K562 (cell line): ENCODE results near the gene NISCH. TPM values are rescaled to one million over a fixed set of nuclear protein-coding genes. Genes with fewer than 3 reads are reported as not detected.

Source experiments
- ATAC-seq: fragments of 200-7000 bp; cut with Tn5 transposase; 3 replicates; pipeline ENCODE4 v1.9.1; 2020; ENCODE audit warnings: moderate library complexity
- BruUV-seq: library from RNA; stranded (reverse); fragments of 400-500 nt; replicated peaks from 2 replicates; lab custom pipeline; 2021; lab: Mats Ljungman, UMichigan
- CTCF ChIA-PET: fragments of 300-600 bp; formaldehyde crosslinking; extraction: SDS; loops from one replicate; lab custom pipeline; 2021; ENCODE audit warnings: low intra/inter-chr PET ratio; lab: Yijun Ruan, JAX
- POLR2A ChIA-PET: fragments of 300-600, 350-650 bp; sonication (Branson Sonifier 250); formaldehyde crosslinking; extraction: SDS; loops from one replicate; lab custom pipeline; 2021; ENCODE audit warnings: antibody characterized with exemption, inconsistent platforms; lab: Yijun Ruan, JAX
- DNase-seq, 4 experiments: peaks; one replicate each; pipeline versions ENCODE4 v3.0.0 to v3.0.0-alpha.2; 2011 to 2018; ENCODE audit warnings: low spot score in 3 of 4, mixed read lengths in 3 of 4; ENCODE audit errors: extremely low read depth in 1 of 4
- FAIRE-seq: peaks from 2 replicates; lab custom pipeline; 2011; peaks lifted over from hg19 to GRCh38; lab: Jason Lieb, UNC
- H2AFZ ChIP-seq: 2 replicates; pipeline ENCODE4 v1.6.0; 2011; ENCODE audit warnings: low read depth, low read length, control low read depth, inconsistent platforms
- H3K27ac ChIP-seq: fragments of 200-600 bp; 3 replicates; pipeline ENCODE4 v1.8.0; 2011; ENCODE audit warnings: low read depth, mild to moderate bottlenecking, control low read depth, inconsistent platforms, low read length, moderate library complexity, mixed read lengths; ENCODE audit errors: extremely low read depth
- H3K27me3 ChIP-seq, 2 experiments: fragments of 300-600 bp in 1 of 2; 2 replicates in 1 of 2; 3 replicates in 1 of 2; pipeline versions ENCODE4 v1.6.0 to v1.8.0; 2011; ENCODE audit warnings: inconsistent platforms in 2 of 2, low read length in 2 of 2, mild to moderate bottlenecking in 1 of 2, mixed read lengths in 1 of 2, moderate library complexity in 1 of 2; ENCODE audit not compliant: control insufficient read depth in 2 of 2, insufficient read depth in 2 of 2
- H3K36me3 ChIP-seq: fragments of 300-600 bp; 3 replicates; pipeline ENCODE4 v1.8.0; 2011; ENCODE audit warnings: mild to moderate bottlenecking, low read length, inconsistent platforms; ENCODE audit not compliant: control insufficient read depth, insufficient read depth
- H3K4me1 ChIP-seq, 2 experiments: fragments of 200-600 bp in 1 of 2; replicated peaks in 1 of 2; 2 replicates in 1 of 2; 3 replicates in 1 of 2; pipeline versions ENCODE4 v1.5.1 to v1.8.0; 2011; ENCODE audit warnings: inconsistent platforms in 2 of 2, low read length in 2 of 2, mild to moderate bottlenecking in 1 of 2, mixed read lengths in 1 of 2, moderate library complexity in 1 of 2; ENCODE audit not compliant: control insufficient read depth in 2 of 2, insufficient read depth in 2 of 2
- H3K4me2 ChIP-seq: 2 replicates; pipeline ENCODE4 v1.6.1; 2011; ENCODE audit warnings: low read length, control low read depth, inconsistent platforms, mixed read lengths; ENCODE audit not compliant: insufficient read depth
- H3K4me3 ChIP-seq: fragments of 200-600 bp; sonication (generic), shearing (Covaris generic); 2 replicates; pipeline ENCODE4 v1.5.1; 2016; ENCODE audit warnings: control low read depth, inconsistent platforms
- H3K79me2 ChIP-seq: fragments of 200-600 bp; 3 replicates; pipeline ENCODE4 v1.8.0; 2011; ENCODE audit warnings: low read length, inconsistent platforms; ENCODE audit not compliant: control insufficient read depth, insufficient read depth
- H3K9ac ChIP-seq, 2 experiments: 2 replicates each; pipeline versions ENCODE4 v1.6.0 to v1.6.1; 2011; ENCODE audit warnings: low read depth in 2 of 2, low read length in 2 of 2, control low read depth in 1 of 2, inconsistent platforms in 1 of 2, mild to moderate bottlenecking in 1 of 2, mixed read lengths in 1 of 2; ENCODE audit not compliant: insufficient read depth in 1 of 2
- H3K9me1 ChIP-seq: one replicate; pipeline ENCODE4 v1.6.0; 2011; ENCODE audit warnings: inconsistent platforms, mild to moderate bottlenecking, low read length, moderate library complexity; ENCODE audit not compliant: control insufficient read depth, insufficient read depth
- H3K9me3 ChIP-seq: replicated peaks from 2 replicates; pipeline ENCODE4 v1.5.1; 2011; ENCODE audit warnings: low read depth, low read length, inconsistent platforms; ENCODE audit not compliant: control insufficient read depth, insufficient read depth
- H4K20me1 ChIP-seq: replicated peaks from 2 replicates; pipeline ENCODE4 v1.6.1; 2011; ENCODE audit warnings: low read length, inconsistent platforms, mixed read lengths; ENCODE audit not compliant: control insufficient read depth, insufficient read depth
- CHD1 ChIP-seq: fragments of 200-600 bp; sonication (generic); IDR thresholded peaks from one replicate; pipeline ENCODE4 v1.6.1; 2012; ENCODE audit warnings: mild to moderate bottlenecking, moderate library complexity, low read length, inconsistent platforms
- GABPB2 ChIP-seq: fragments of 250-450 bp; sonication (Bioruptor Pico); conservative IDR thresholded peaks from 2 replicates; pipeline ENCODE4 v1.5.1; 2021; ENCODE audit warnings: mild to moderate bottlenecking
- NR2F6 ChIP-seq: fragments of 450-650 bp; formaldehyde crosslinking; IDR thresholded peaks from 2 replicates; pipeline ENCODE4 v1.4.0; 2020; ENCODE audit warnings: mild to moderate bottlenecking
- RAD21 ChIP-seq, 2 experiments: fragments of 250-450 bp in 1 of 2; fragments of 450-650 bp in 1 of 2; sonication (Bioruptor Pico) in 1 of 2; formaldehyde crosslinking in 1 of 2; IDR thresholded peaks in 1 of 2; conservative IDR thresholded peaks in 1 of 2; 2 replicates each; pipeline versions ENCODE4 v1.4.0 to v1.8.0; 2020 to 2022; ENCODE audit warnings: mild to moderate bottlenecking in 2 of 2, moderate library complexity in 1 of 2
- SMC3 ChIP-seq: conservative IDR thresholded peaks from 2 replicates; pipeline ENCODE4 v1.6.1; 2011; ENCODE audit warnings: low read depth, low read length, improper control_type of control experiment; ENCODE audit not compliant: insufficient read depth
- TRIM28 ChIP-seq: fragments of 450-650 bp; IDR thresholded peaks from 2 replicates; pipeline ENCODE4 v1.6.1; 2017
- WGBS: fragments of 100-300 bp; shearing (Covaris generic); methylation state at CpG from one replicate; pipeline ENCODE4 v1.1.6; 2016; ENCODE audit warnings: low coverage, mixed read lengths; ENCODE audit not compliant: insufficient coverage; ENCODE audit errors: missing lambda C conversion rate; 5-methylcytosine and 5-hydroxymethylcytosine counted together
- in situ Hi-C: fragments of 300-500 bp; cut with MboI; formaldehyde crosslinking; loops from 4 replicates; pipeline ENCODE4 v1.15.0; 2018; ENCODE audit warnings: inconsistent platforms, mixed read lengths
- intact Hi-C: fragments of 100-400 bp; cut with micrococcal nuclease; formaldehyde crosslinking; loops from 2 replicates; pipeline ENCODE4 v1.14.2; 2022
- polyA plus RNA-seq, 8 experiments: library from polyadenylated mRNA; depleted of rRNA in 4 of 8; stranded (reverse) in 5 of 8; unstranded in 3 of 8; fragments of >200 nt; fragmentation: Nextera tagmentation in 2 of 8; fragmentation: Illumina TruSeq in 1 of 8; extraction: Ambion mirVana in 2 of 8; extraction: Trizol in 1 of 8; gene quantifications; 2 replicates each; pipeline versions ENCODE4 v1.2.1 to v1.2.3, GENCODE V29; 2011 to 2014; ENCODE audit warnings: inconsistent platforms in 1 of 8, missing spikeins in 1 of 8
- total RNA-seq, 7 experiments: library from RNA; depleted of rRNA in 6 of 7; stranded (reverse); fragments of >200 nt in 6 of 7; fragmentation: Illumina TruSeq in 2 of 7; extraction: Trizol in 2 of 7; gene quantifications; 2 replicates each; pipeline versions ENCODE4 v1.2.1 to v1.2.3, GENCODE V29; 2011 to 2021; ENCODE audit warnings: low replicate concordance in 1 of 7
- TF ChIP-seq, protein P1 (sequence below): fragments of 450-650 bp; formaldehyde crosslinking; IDR thresholded peaks from 2 replicates; pipeline ENCODE4 v1.4.0; 2020; ENCODE audit warnings: mild to moderate bottlenecking, moderate library complexity
- TF ChIP-seq, protein P2 (sequence below): fragments of 250-450 bp; sonication (Bioruptor Pico); IDR thresholded peaks from 2 replicates; pipeline ENCODE4 v1.6.1; 2021; ENCODE audit warnings: mild to moderate bottlenecking
- TF ChIP-seq, protein P3 (sequence below): fragments of 250-450 bp; sonication (Bioruptor Pico); IDR thresholded peaks from 2 replicates; pipeline ENCODE4 v1.8.0; 2021; ENCODE audit warnings: borderline replicate concordance, mild to moderate bottlenecking, moderate library complexity; ENCODE audit not compliant: poor library complexity, severe bottlenecking
- TF ChIP-seq, protein P4 (sequence below), 2 experiments: fragments of 450-650 bp; conservative IDR thresholded peaks; 2 replicates each; pipeline ENCODE4 v1.6.1; 2017; ENCODE audit warnings: mild to moderate bottlenecking in 2 of 2, moderate library complexity in 2 of 2
- TF ChIP-seq, protein P5 (sequence below): fragments of 250-450 bp; sonication (Bioruptor Pico); IDR thresholded peaks from 2 replicates; pipeline ENCODE4 v1.5.0; 2022; ENCODE audit warnings: mild to moderate bottlenecking

The NISCH gene
- total and polyA plus RNA-seq, 9 of the 15 experiments (the other 6 are each of a cell fraction or from before 2014, with no cell fraction given) = 0.44 to 43.5 (median 23.4) TPM

DNA sequence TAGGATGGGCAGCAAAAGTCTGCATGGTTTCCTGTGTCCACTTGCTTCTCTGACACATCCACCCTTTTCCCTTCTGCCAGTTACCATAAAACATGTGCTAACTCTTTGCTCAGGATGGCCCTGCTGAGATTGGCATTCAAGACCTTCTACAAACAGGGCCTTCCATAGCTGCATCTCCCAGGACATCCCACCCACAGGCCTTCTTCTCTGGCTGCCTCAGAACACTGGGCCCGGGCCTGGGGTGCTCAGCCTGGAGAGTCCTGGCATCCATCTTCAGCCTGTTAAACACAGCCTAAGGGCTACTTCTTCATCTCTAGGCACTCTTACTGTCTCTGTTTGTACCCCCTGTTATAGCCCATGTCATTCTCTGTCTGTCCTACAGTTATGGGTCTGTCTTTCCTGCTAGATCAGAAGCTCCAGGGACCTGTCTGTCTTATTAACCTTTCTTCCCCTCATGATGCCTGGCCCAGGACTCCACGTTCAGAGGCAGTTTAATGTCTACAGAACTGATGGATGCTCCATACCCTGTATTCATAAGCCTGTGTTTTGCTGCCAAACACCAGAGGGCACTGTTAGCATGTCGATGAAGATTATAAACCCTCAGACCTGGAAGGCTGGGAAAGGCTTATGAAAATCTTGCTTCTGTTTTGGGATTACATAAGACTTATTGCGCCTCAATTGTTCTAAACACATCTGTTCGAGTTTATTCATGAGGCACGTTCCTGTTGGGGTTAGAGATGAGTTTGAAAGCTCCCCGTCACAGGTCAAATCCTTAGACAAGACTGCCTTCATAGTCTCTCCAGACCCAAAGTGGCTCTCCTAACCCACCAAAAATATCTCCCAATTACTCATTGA is 27.0 kb upstream of the NISCH start:
- Histone ChIP-seq H2AFZ (no peak overlapping the region), H3K27ac (no peak overlapping the region), H4K20me1 (no peaks in the 10 kb centered on the region; the same call in 1 of the 2 replicates), H3K79me2 (no peaks in the 10 kb centered on the region), H3K9me1 (no peaks in the 10 kb centered on the region), H3K9ac (no peak overlapping the region), H3K9me3 (no peaks in the 10 kb centered on the region), H3K4me3 (no peak overlapping the region), H3K4me2 (no peak overlapping the region), H3K36me3 (no peaks in the 10 kb centered on the region), H3K27me3 (no peaks in the 10 kb centered on the region; a peak in 1 of 5 replicates), H3K4me1 (no peaks in the 10 kb centered on the region)
- peak; percentile 92 for ATAC-seq
- 5% methylated on average over 7 of the region's 7 CpGs for WGBS
- peak; percentile 95 for FAIRE-seq
- in situ Hi-C loops (no loop called here), intact Hi-C loops (loop anchor here (1.0 kb wide), 1 partner anchor 19 kb away; no protein-coding TSS in a partner anchor)
- CTCF ChIA-PET = interaction anchor here (0.9 to 1.8 kb wide), 5 partner anchors 17 to 644 kb away, joined by 3 to 8 read pairs (median 5); partner anchors contain the start of gene SEMA3G
- DNase-seq = peak in 3 of 4 experiments; percentile 31 to 58 (median 35)
- POLR2A ChIA-PET = no interaction called here
- BruUV-seq = no TSS peak
- TF ChIP-seq NR2F6 (CRISPR knock-in tag) = no peak
- TF ChIP-seq, protein P1, sequence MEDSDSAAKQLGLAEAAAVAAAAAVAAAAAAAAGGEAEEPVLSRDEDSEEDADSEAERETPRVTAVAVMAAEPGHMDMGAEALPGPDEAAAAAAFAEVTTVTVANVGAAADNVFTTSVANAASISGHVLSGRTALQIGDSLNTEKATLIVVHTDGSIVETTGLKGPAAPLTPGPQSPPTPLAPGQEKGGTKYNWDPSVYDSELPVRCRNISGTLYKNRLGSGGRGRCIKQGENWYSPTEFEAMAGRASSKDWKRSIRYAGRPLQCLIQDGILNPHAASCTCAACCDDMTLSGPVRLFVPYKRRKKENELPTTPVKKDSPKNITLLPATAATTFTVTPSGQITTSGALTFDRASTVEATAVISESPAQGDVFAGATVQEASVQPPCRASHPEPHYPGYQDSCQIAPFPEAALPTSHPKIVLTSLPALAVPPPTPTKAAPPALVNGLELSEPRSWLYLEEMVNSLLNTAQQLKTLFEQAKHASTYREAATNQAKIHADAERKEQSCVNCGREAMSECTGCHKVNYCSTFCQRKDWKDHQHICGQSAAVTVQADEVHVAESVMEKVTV (CRISPR knock-in tag) = peak; percentile 45
- peak; percentile 65 for TF ChIP-seq SMC3
- TF ChIP-seq, protein P2, sequence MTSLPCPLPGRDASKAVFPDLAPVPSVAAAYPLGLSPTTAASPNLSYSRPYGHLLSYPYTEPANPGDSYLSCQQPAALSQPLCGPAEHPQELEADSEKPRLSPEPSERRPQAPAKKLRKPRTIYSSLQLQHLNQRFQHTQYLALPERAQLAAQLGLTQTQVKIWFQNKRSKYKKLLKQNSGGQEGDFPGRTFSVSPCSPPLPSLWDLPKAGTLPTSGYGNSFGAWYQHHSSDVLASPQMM (CRISPR knock-in tag) = no peak
- no peak for TF ChIP-seq CHD1
- no peak for TF ChIP-seq GABPB2 (CRISPR knock-in tag)
- TF ChIP-seq, protein P3, sequence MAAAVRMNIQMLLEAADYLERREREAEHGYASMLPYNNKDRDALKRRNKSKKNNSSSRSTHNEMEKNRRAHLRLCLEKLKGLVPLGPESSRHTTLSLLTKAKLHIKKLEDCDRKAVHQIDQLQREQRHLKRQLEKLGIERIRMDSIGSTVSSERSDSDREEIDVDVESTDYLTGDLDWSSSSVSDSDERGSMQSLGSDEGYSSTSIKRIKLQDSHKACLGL (CRISPR knock-in tag) = no peak
- no peak for TF ChIP-seq TRIM28
- peak; percentile 55 to 76 for TF ChIP-seq RAD21 (CRISPR knock-in tag; conservative IDR thresholded peaks at IDR 0.05 in 1 of 2, IDR thresholded peaks at IDR 0.05 in 1 of 2)
- TF ChIP-seq, protein P4, sequence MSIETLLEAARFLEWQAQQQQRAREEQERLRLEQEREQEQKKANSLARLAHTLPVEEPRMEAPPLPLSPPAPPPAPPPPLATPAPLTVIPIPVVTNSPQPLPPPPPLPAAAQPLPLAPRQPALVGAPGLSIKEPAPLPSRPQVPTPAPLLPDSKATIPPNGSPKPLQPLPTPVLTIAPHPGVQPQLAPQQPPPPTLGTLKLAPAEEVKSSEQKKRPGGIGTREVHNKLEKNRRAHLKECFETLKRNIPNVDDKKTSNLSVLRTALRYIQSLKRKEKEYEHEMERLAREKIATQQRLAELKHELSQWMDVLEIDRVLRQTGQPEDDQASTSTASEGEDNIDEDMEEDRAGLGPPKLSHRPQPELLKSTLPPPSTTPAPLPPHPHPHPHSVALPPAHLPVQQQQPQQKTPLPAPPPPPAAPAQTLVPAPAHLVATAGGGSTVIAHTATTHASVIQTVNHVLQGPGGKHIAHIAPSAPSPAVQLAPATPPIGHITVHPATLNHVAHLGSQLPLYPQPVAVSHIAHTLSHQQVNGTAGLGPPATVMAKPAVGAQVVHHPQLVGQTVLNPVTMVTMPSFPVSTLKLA (conservative IDR thresholded peaks at IDR 0.05) = no peak
- TF ChIP-seq, protein P5, sequence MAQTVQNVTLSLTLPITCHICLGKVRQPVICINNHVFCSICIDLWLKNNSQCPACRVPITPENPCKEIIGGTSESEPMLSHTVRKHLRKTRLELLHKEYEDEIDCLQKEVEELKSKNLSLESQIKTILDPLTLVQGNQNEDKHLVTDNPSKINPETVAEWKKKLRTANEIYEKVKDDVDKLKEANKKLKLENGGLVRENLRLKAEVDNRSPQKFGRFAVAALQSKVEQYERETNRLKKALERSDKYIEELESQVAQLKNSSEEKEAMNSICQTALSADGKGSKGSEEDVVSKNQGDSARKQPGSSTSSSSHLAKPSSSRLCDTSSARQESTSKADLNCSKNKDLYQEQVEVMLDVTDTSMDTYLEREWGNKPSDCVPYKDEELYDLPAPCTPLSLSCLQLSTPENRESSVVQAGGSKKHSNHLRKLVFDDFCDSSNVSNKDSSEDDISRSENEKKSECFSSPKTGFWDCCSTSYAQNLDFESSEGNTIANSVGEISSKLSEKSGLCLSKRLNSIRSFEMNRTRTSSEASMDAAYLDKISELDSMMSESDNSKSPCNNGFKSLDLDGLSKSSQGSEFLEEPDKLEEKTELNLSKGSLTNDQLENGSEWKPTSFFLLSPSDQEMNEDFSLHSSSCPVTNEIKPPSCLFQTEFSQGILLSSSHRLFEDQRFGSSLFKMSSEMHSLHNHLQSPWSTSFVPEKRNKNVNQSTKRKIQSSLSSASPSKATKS (CRISPR knock-in tag) = no peak
